Superior temporal gyrus (tissue), 1 donor: ENCODE results near the gene CYTH1.

Experiments used
- DNase-seq: peaks from one replicate; pipeline ENCODE4 v3.0.0-alpha.2; 2016; ENCODE audit errors: extremely low spot score

CYTH1 gene

DNA sequence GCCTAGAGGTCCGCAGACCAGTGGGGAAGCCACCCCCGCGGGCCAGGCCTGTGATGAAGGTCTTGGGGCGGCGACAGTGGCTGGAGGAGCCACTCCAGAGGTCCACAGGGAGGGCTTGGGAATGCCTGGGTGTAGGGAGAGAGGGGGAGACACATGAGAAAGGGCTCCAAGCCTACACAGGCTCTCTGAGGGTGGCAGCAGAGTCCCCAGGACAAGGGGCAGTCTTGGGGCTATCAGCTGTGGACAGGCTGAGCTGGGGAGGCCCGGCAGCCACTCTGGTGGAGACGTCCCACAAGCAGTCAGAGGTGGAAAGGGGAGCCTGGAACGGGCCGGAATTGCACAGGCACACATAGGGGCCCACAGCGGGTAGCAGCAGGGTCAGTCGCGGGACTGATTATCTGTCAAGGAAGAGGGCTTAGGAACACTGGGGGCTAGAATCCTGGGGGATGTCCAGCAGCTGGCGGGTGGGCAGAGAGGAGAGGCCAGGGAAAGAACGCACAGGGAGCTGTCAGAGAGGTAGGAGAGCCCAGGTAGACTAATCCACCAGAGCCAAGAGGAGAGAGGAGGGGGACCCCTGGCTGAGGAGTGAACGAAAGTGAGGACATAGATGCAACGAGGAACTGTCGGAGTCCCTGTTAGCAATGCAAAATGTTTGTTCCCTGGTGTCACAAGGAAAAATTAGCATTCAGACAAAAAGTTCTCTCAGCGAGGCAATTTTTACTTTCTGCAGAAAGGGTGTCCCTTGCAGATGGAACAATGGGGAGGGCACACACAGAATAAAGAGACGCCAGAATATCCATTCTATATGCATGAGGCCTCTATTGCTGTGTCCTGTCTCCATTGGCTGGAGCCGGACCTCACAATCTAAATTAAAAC is 111.0 kb downstream of the CYTH1 start:
- no peak for DNase-seq

DNA sequence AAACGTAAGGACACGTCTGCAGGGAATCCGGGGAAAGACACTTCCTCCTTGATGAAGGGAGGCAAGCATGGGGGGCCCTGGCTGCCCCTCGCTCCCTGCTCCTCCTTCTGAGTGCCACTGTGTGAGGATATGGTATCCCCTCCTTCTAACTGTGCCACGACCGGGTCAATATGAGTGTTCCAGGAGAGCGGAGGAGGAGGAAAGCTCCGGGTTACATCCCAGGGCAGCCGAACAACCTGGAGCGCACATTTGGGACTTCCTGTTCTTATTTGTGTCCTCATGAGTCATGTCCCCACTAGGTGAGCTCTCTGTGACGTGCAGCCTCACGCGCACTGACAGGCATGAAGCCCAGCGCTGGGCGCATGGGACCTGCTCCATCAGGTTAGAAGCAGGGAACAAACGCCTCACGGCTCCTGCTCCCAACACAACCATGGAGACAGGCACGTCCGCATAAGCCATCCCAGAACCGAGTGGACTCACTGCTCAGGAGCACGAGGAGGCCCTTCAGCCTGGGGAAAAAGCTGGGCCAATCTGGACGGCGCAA is 112.0 kb downstream of the CYTH1 start:
- DNase-seq: no peak

DNA sequence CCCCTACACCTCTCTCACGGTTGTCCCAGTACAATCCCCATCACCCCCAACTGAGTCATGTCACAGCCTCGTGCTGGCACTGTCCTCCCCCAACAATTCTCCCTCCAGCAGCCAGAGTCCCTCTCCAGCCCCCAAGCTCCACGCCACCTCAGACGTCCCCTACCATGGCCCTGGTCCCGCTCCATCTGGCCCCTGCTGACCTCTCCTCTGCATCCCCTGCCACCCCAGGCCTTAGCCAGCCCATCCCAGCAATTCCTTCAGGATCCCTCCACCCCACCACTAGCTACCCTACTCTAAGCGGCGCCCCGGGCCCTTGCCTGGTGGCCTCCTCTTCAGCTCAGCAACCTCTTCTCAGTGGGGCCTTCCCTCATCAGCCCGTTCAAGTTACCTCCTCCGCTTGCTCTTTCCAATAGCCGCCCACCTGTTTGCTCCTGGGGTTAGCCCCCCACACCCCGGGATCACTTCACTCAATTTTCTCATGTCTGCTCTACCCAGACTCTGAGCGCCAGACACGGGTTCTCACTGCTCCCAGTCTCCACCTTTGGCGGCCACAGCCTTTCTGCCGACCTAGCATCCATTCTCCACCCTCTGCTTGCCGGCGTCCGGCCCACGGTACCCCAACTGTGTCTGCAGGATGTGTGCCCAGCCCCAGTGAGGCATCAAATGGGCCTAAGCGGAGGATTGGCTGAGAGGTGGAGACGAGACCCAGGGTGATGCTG is 112.7 kb downstream of the CYTH1 start:
- DNase-seq: no peak

DNA sequence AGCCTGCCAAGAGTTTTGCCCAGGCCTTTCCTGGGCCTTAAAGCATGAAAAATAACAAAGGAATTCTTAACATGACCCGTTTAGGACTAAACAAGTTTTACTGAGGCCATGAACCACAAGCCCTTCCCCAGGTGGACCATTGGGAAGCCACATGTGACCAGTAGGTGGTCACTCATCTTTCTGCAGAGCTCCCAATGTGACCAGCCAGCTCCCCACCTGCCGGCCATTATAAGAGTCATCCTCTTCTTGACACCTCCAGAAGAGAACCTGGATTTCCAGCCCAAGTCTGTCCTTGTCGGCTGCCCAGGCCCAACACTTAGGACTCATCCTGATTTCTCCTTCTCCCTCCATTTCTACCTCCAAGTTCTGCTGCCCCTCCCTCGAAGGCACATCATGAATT is 113.2 kb downstream of the CYTH1 start:
- no peak for DNase-seq

DNA sequence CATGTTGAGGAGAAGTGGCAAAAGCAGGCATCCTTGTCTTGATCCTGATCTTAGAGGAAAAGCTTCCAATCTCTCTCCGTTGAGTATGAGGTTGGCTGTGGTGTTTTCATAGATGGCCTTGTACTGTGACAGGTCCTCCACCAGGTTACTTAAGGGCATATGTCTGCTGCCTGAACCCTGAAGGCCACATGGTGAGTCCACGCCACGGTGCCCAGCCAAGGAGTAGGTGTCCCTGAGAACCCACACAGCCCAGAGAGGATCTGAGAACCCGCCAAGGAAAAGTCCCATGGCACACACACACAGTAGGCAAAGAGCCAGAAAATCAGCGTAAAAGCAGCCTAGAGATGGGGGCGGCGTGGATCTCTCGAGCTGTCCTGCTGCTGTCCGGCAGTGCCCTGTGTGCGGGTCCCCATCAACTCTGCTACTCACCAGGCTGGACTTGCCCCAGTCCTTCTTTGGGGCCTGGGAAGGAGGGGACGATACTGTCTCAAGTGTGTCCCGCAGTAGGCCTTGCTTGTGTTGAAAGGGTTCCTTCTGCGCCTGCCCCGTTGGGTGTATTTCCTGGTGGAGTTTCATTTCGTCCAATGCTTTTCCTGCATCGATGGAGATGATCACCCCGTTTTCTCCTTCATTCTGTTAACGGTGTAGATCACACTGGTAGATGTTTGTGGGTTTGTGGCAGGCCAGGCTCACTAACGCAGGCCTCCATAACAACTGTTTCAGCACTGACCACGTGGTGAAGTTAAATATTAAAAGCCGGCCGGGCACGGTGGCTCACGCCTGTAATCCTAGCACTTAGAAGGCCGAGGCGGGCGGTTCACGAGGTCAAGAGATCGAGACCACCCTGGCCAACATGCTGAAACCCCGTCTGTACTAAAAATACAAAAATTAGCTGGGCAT is 114.1 kb downstream of the CYTH1 start:
- no peak for DNase-seq

- no peak for DNase-seq
These were observed 115.0 kb downstream of the CYTH1 start for GRCh38 chr17:78667091-78667490.

GRCh38 chr17:78665952-78666920 is 115.8 kb downstream of the CYTH1 start:
- DNase-seq: no peak

DNA sequence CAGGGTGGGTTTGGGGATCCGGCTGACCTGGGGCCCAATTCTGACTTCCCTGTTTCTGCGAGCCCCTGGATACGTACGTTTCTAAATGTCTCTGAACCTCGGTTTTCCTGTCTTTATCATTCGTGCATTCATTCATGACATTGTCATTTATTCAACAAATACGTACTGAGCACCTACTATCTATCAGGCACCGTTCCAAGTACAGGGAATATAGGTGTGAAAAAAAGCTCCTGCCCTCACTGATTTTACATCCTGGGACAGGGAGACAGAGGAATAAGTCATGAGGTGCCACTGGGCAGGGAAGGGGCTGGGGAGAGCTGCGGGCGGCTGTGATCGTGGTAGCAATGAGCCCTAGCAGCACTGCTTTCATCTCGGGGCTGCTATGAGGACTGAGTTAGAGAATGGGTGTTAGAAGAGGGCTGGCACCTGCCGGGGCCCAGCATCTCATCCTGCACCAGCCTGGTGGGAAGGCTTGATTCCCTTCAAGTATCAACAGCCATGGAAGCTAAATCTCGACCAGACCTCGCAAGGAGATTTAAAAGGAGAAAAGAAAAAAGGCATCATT is 116.6 kb downstream of the CYTH1 start:
- no peak for DNase-seq

DNA sequence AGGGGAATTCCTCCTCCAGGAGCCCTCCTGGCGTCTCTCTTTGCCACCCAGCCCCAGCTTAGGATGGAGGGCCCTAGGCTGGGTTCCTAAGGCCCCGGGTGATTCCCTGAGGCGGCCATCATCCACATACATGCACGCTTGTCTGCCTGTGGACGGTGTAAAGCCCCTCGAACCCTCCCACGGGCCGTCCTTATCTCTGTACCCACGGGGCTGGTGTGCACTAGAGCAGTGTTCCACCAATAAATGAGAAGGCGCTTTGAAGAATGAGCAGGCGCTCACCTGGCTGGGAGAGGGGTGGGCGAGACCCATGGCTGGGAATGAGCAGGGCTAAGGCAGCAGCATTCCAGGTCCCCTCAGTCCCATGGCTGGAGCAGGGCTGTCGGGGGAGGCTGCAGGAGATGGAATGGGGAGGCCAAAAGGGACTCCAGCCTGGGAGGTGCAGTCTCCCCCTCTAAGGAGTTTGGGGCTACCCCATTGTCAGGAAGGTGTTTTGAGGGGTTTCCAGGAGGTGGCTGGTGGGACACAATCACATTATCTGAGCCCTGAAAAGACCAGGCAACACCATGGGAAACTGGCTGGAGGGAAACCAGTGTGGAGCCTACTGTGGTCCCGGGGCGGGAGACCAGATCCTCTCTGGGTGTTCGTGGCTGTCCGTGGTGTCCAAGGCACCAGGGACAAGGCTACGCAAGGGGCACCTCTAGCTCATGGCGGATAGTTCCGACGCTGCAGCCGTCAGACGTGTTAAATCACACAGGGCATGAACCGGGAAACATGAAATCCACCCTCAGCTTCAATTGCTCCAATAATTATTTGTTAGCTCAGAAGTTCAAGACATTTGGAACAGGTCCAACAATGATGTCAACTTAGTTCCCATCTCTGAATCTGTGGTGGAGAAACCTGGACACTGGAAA is 117.3 kb downstream of the CYTH1 start:
- no peak for DNase-seq

GRCh38 chr17:78661093-78661770 is 120.8 kb downstream of the CYTH1 start:
- no peak for DNase-seq

DNA sequence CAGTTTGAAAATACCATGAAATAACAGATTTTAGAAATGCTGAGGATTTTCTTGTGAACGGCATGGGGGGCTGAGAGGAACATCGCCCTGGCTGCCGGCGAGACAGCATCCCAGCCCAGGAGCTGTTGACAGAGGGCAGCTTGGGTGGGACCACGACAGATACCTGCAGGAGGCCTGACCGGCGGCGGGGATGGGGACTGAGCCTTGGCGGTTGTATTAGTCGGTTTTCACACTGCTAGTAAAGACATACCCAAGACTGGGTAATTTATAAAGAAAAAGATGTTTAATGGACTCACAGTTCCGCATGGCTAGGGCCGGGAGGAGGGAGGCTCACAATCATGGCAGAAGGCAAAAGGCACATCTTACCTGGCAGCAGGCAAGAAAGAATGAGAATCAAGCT is 122.5 kb downstream of the CYTH1 start:
- no peak for DNase-seq

DNA sequence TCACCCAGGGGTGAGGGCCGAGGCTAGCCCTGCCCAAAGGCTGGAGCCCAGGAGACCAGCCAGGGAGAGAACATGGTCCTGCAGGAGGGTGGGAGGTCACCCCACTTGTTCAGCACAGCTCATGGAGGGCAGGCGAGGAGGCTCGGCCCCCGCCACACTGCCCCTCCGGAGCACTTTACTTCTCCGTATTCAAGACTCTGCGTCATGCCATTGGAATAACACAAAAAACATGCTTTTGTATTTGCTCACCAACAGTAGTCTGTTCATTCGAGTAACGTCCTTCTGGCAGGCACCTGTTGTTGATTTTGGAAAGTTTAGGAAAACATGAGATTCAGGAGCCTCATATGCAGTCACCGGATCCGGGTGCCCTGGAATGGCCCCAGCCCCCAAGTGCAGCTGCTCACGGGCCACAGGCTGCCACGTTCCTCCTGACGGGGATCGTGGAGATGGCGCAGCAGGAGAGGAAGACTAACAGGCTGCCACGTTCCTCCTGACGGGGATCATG is 123.7 kb downstream of the CYTH1 start:
- DNase-seq: no peak

- no peak for DNase-seq
These were observed 126.7 kb downstream of the CYTH1 start for GRCh38 chr17:78655251-78655940.

GRCh38 chr17:78654325-78654724 is 127.7 kb downstream of the CYTH1 start:
- no peak for DNase-seq

DNA sequence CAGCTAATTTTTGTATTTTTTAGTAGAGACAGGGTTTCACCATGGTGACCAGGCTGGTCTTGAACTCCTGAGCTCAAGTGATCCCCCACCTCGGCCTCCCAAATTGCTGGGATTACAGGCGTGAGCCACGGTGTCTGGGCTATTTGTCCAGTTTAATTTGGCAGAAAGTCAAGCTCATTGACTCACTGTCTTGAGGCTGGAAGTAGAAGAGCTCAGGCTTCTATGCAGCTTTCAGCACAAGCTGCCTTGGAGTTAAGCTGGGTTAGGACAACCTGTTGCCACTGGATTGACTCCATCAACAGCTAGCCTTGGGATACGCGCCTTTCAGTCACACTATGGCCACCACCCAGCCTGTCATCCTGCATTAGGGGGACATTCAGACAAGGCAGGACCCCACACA is 128.7 kb downstream of the CYTH1 start:
- no peak for DNase-seq

- DNase-seq: no peak
These were observed 129.2 kb downstream of the CYTH1 start for GRCh38 chr17:78652913-78653312.

DNA sequence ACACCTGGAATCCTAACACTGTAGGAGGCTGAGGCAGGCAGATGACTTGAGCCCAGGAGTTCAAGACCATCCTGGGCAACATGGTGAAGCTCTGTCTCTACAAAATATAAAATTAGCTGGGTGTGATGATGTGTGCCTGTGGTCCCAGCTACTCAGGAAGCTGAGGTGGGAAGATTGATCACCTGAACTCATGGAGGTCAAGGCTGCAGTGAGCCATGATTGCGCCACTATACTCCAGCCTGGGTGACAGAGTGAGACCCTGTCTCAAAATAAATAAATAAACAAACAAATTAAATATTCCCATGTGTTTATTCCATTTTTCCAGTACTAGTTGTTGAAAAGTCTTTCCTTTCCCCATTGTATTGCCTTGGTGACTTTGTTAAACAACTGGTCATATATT is 130.0 kb downstream of the CYTH1 start:
- no peak for DNase-seq

- DNase-seq: no peak
These were observed 130.5 kb downstream of the CYTH1 start for GRCh38 chr17:78651554-78651953.
